Ishikawa (cell line): ENCODE results near the gene MYBPC1.

ENCODE experiments used
- CEBPB ChIP-seq: IDR thresholded peaks from 2 replicates; pipeline ENCODE4 v1.6.1; 2012
- CREB1 ChIP-seq: IDR thresholded peaks from 2 replicates; pipeline ENCODE4 v1.6.1; 2012; ENCODE audit warnings: low read depth
- EGR1 ChIP-seq: IDR thresholded peaks from 2 replicates; pipeline ENCODE4 v1.6.1; 2012
- EP300 ChIP-seq: IDR thresholded peaks from 2 replicates; pipeline ENCODE4 v1.6.1; 2012; ENCODE audit warnings: borderline replicate concordance
- FOXM1 ChIP-seq: IDR thresholded peaks from 2 replicates; pipeline ENCODE4 v1.6.1; 2012; ENCODE audit warnings: low read depth, borderline replicate concordance
- MAX ChIP-seq: IDR thresholded peaks from 2 replicates; pipeline ENCODE4 v1.6.1; 2012
- NFIC ChIP-seq: IDR thresholded peaks from 2 replicates; pipeline ENCODE4 v1.6.1; 2012
- RAD21 ChIP-seq: IDR thresholded peaks from 2 replicates; pipeline ENCODE4 v1.6.1; 2012; ENCODE audit warnings: low read depth
- REST ChIP-seq: IDR thresholded peaks from 2 replicates; pipeline ENCODE4 v1.6.1; 2012; ENCODE audit warnings: low read depth, mild to moderate bottlenecking
- TAF1 ChIP-seq: IDR thresholded peaks from 2 replicates; pipeline ENCODE4 v1.6.1; 2012; ENCODE audit warnings: low read depth, mild to moderate bottlenecking
- TCF12 ChIP-seq: IDR thresholded peaks from 2 replicates; pipeline ENCODE4 v1.6.1; 2012; ENCODE audit warnings: low read depth
- TEAD4 ChIP-seq: IDR thresholded peaks from 2 replicates; pipeline ENCODE4 v1.6.1; 2012
- USF1 ChIP-seq: IDR thresholded peaks from 2 replicates; pipeline ENCODE4 v1.6.1; 2012
- YY1 ChIP-seq: IDR thresholded peaks from 2 replicates; pipeline ENCODE4 v1.6.1; 2012; ENCODE audit warnings: low read depth
- ZBTB7A ChIP-seq: IDR thresholded peaks from 2 replicates; pipeline ENCODE4 v1.6.1; 2012; ENCODE audit warnings: low read depth

MYBPC1 gene

GRCh38 chr12:101700299-101700820 is 105.6 kb downstream of the MYBPC1 start:
- TF ChIP-seq FOXM1, result no peak
- no peak for TF ChIP-seq TEAD4
- TF ChIP-seq REST, result no peak
- TF ChIP-seq TAF1, result no peak

- TF ChIP-seq REST (no peak), CEBPB (no peak), USF1 (no peak), EP300 (no peak), ZBTB7A (no peak), TEAD4 (no peak), YY1 (no peak), EGR1 (no peak), TAF1 (no peak), NFIC (no peak), RAD21 (no peak), TCF12 (no peak), MAX (no peak), CREB1 (no peak), FOXM1 (no peak)
Observed at GRCh38 chr12:101703487-101703886, 108.7 kb downstream of the MYBPC1 start.

GRCh38 chr12:101706403-101706802 is 111.6 kb downstream of the MYBPC1 start:
- TF ChIP-seq EGR1 (no peak), REST (no peak)

GRCh38 chr12:101707131-101707782 is 112.5 kb downstream of the MYBPC1 start:
- no peak for TF ChIP-seq CEBPB
- TF ChIP-seq TAF1, result no peak
- no peak for TF ChIP-seq EGR1
- no peak for TF ChIP-seq REST
- TF ChIP-seq EP300, result no peak
- no peak for TF ChIP-seq NFIC
- TF ChIP-seq YY1, result no peak
- TF ChIP-seq TEAD4, result no peak
- no peak for TF ChIP-seq RAD21
- TF ChIP-seq MAX, result no peak
- no peak for TF ChIP-seq ZBTB7A
- TF ChIP-seq TCF12, result no peak
- no peak for TF ChIP-seq FOXM1
